Mucosa of descending colon (tissue), 3 donors: Measurements from ENCODE around the gene TGFB1I1. TPM values are rescaled to one million over a fixed set of nuclear protein-coding genes. Genes with fewer than 3 reads are reported as not detected.
"Not testable (repeated sequence)": the region's sequence is repeated elsewhere in the genome, so short reads cannot be mapped to it uniquely, and the experiment has no call there.

Experiments used
- ATAC-seq: fragments of 200-7000 bp; cut with Tn5 transposase; one replicate; pipeline ENCODE4 v1.9.1; 2020; ENCODE audit warnings: mild to moderate bottlenecking, moderate library complexity
- DNase-seq, 3 donors: peaks; one replicate each; pipeline ENCODE4 v3.0.0-alpha.2; 2020
- H3K36me3 ChIP-seq: fragments of 200-600 bp; one replicate; pipeline ENCODE4 v1.8.0; 2021; ENCODE audit warnings: low read depth, mild to moderate bottlenecking
- H3K4me1 ChIP-seq: fragments of 200-600 bp; one replicate; pipeline ENCODE4 v1.8.0; 2021; ENCODE audit warnings: low read depth, mild to moderate bottlenecking
- H3K4me3 ChIP-seq: fragments of 200-600 bp; one replicate; pipeline ENCODE4 v1.8.0; 2021; ENCODE audit warnings: mild to moderate bottlenecking
- H3K9me3 ChIP-seq: fragments of 200-600 bp; one replicate; pipeline ENCODE4 v1.8.0; 2021; ENCODE audit warnings: mild to moderate bottlenecking
- CTCF ChIP-seq: fragments of 200-600 bp; IDR thresholded peaks from one replicate; pipeline ENCODE4 v1.8.0; 2022; ENCODE audit warnings: antibody characterized with exemption, mild to moderate bottlenecking
- intact Hi-C, 2 donors: fragments of 100-400 bp; cut with DNase I in 1 of 2; cut with micrococcal nuclease in 1 of 2; formaldehyde crosslinking; loops; one replicate each; pipeline versions ENCODE4 v1.11.0 to v1.11.1; 2022; cut with DNase I, micrococcal nuclease
- total RNA-seq, 3 donors: library from RNA; stranded (reverse); fragmentation: NEBNext Ultra II Directional in 2 of 3; extraction: Animal tissue kit (Norgen Biotek cat#: 25700) in 2 of 3; gene quantifications; one replicate each; pipeline versions ENCODE4 v1.2.1 to v1.2.4, GENCODE V29; 2021 to 2023
- donor health status: DM: no; HTN: no; CAD: no; lungs with moderate emphysema.
- donor health status: DM: no; HTN: no; CAD: no.
- donor health status: DM: no; HTN: yes; CAD: no.

Gene TGFB1I1
- total RNA-seq, 3 donors from 2014 or later = 7.8 to 227 (median 26.1) TPM

GRCh38 chr16:31477220-31478216 is 5.6 kb downstream of the TGFB1I1 start:
- Histone ChIP-seq H3K36me3 (no peaks in the 10 kb centered on the region), H3K4me3 (peak overlapping the region; percentile 16), H3K4me1 (peaks cover 19% of the 10 kb centered on the region), H3K9me3 (no peaks in the 10 kb centered on the region)
- intact Hi-C loops = no loop called here
- ATAC-seq (peak; percentile 77), DNase-seq (peak; percentile 92 to 93 (median 93))
- TF ChIP-seq CTCF = no peak

- no peaks in the 10 kb centered on the region for H3K9me3 ChIP-seq
- H3K36me3 ChIP-seq = no peaks in the 10 kb centered on the region
- no peak overlapping the region for H3K4me3 ChIP-seq
- no peak for ATAC-seq
- peaks cover 19% of the 10 kb centered on the region for H3K4me1 ChIP-seq
- TF ChIP-seq CTCF = no peak
- intact Hi-C loops = no loop called here
- peak in 1 of 3 donors; percentile 30 for DNase-seq
These were observed 7.0 kb downstream of the TGFB1I1 start for GRCh38 chr16:31478956-31479355.

GRCh38 chr16:31479751-31480150 is 7.8 kb downstream of the TGFB1I1 start:
- TF ChIP-seq CTCF = no peak
- no peaks in the 10 kb centered on the region for H3K9me3 ChIP-seq
- H3K36me3 ChIP-seq = no peaks in the 10 kb centered on the region
- intact Hi-C loops = no loop called here
- ATAC-seq = no peak
- no peak overlapping the region for H3K4me3 ChIP-seq
- peak in 1 of 3 donors; percentile 38 for DNase-seq
- peaks cover 20% of the 10 kb centered on the region for H3K4me1 ChIP-seq

- no peak for ATAC-seq
- DNase-seq = peak; percentile 60 to 69 (median 66)
- TF ChIP-seq CTCF = no peak
- intact Hi-C loops = no loop called here
- Histone ChIP-seq H3K36me3 (no peaks in the 10 kb centered on the region), H3K4me3 (no peak overlapping the region), H3K4me1 (peaks cover 19% of the 10 kb centered on the region), H3K9me3 (no peaks in the 10 kb centered on the region)
These were observed 9.0 kb downstream of the TGFB1I1 start for GRCh38 chr16:31480851-31481536.

GRCh38 chr16:31483081-31483480 is 11.1 kb downstream of the TGFB1I1 start, which contains the start of gene SLC5A2:
SLC5A2 (plus strand) TSS chr16:31483123; CDS start chr16:31483137, 14 bp downstream.
- no peak within 1 kb of the TSS for H3K4me3 ChIP-seq
- TF ChIP-seq CTCF = no peak
- DNase-seq (no peak), ATAC-seq (no peak)
- intact Hi-C loops = no loop called here
- H3K4me1 ChIP-seq = peaks cover 23% of the 10 kb centered on the region
- no peaks in the 10 kb centered on the region for H3K36me3 ChIP-seq
- H3K9me3 ChIP-seq = no peaks in the 10 kb centered on the region

- intact Hi-C loops, DNase-seq, H3K4me3 ChIP-seq, H3K36me3 ChIP-seq, H3K9me3 ChIP-seq, ATAC-seq: not testable (repeated sequence)
- peaks cover 24% of the 10 kb centered on the region for H3K4me1 ChIP-seq
These were observed 12.1 kb downstream of the TGFB1I1 start for GRCh38 chr16:31484048-31484447.
